CD4-positive, alpha-beta T cell (primary cell): Measurements from ENCODE around the gene STK35. TPM values are rescaled to one million over a fixed set of nuclear protein-coding genes. Genes with fewer than 3 reads are reported as not detected.

Experiments
- ATAC-seq: fragments of 200-7000 bp; cut with Tn5 transposase; one replicate; pipeline ENCODE4 v1.10.0; 2022; ENCODE audit warnings: mild to moderate bottlenecking; ENCODE audit not compliant: poor library complexity
- CTCF ChIA-PET: fragments of 350-600 bp; sonication (Branson Sonifier 250); formaldehyde crosslinking; loops from one replicate; lab custom pipeline; 2021; ENCODE audit warnings: antibody characterized with exemption, inconsistent platforms; lab: Charles Lee
- POLR2A ChIA-PET: fragments of 350-600 bp; sonication (Branson Sonifier 250); formaldehyde crosslinking; loops from one replicate; lab custom pipeline; 2021; ENCODE audit warnings: antibody characterized with exemption, inconsistent platforms; lab: Charles Lee
- DNase-seq, 14 experiments: peaks; one replicate each; pipeline ENCODE4 v3.0.0-alpha.2; 2013 to 2020; ENCODE audit warnings: mixed read lengths in 2 of 14
- H3K27ac ChIP-seq, 2 donors: one replicate each; pipeline versions ENCODE4 v1.5.1 to v1.7.0; 2013; ENCODE audit warnings: low read length in 2 of 2, low read depth in 1 of 2, mild to moderate bottlenecking in 1 of 2
- H3K27me3 ChIP-seq, 2 experiments: 1 replicate in 1 of 2; 2 replicates in 1 of 2; pipeline versions ENCODE4 v1.6.1 to v1.7.0; 2013; ENCODE audit warnings: low read length in 2 of 2, control low read depth in 1 of 2, mild to moderate bottlenecking in 1 of 2, moderate library complexity in 1 of 2; ENCODE audit not compliant: insufficient read depth in 2 of 2, control insufficient read depth in 1 of 2
- H3K36me3 ChIP-seq: one replicate; pipeline ENCODE4 v1.6.1; 2013; ENCODE audit warnings: low read length, control low read depth; ENCODE audit not compliant: insufficient read depth
- H3K4me1 ChIP-seq: one replicate; pipeline ENCODE4 v1.6.1; 2013; ENCODE audit warnings: low read length, control low read depth; ENCODE audit not compliant: insufficient read depth
- H3K4me3 ChIP-seq: one replicate; pipeline ENCODE4 v1.5.1; 2013; ENCODE audit warnings: mild to moderate bottlenecking, low read length, moderate library complexity
- H3K9me3 ChIP-seq, 2 experiments: 1 replicate in 1 of 2; 2 replicates in 1 of 2; pipeline versions ENCODE4 v1.6.1 to v1.7.0; 2013; ENCODE audit warnings: low read length in 2 of 2, mild to moderate bottlenecking in 2 of 2, control low read depth in 1 of 2, moderate library complexity in 1 of 2; ENCODE audit not compliant: control insufficient read depth in 1 of 2, insufficient read depth in 1 of 2
- H3K27ac Mint-ChIP-seq: one replicate; pipeline ENCODE4 v1.8.0; 2020; ENCODE audit warnings: mixed read lengths
- H3K27me3 Mint-ChIP-seq: one replicate; pipeline ENCODE4 v1.8.0; 2021; ENCODE audit warnings: mixed read lengths
- H3K36me3 Mint-ChIP-seq: one replicate; pipeline ENCODE4 v1.8.0; 2021; ENCODE audit warnings: low read depth, mixed read lengths
- H3K4me1 Mint-ChIP-seq: one replicate; pipeline ENCODE4 v1.8.0; 2021; ENCODE audit warnings: low read depth, mixed read lengths
- H3K4me3 Mint-ChIP-seq: one replicate; pipeline ENCODE4 v1.8.0; 2020; ENCODE audit warnings: mild to moderate bottlenecking, mixed read lengths
- H3K9me3 Mint-ChIP-seq: one replicate; pipeline ENCODE4 v1.8.0; 2020; ENCODE audit warnings: mixed read lengths
- intact Hi-C, 2 experiments: fragments of 100-400 bp; cut with DNase I in 1 of 2; cut with micrococcal nuclease in 1 of 2; formaldehyde crosslinking; loops; one replicate each; pipeline versions ENCODE4 v1.15.1 to v1.9.0; 2023 to 2025; cut with DNase I, micrococcal nuclease
- total RNA-seq, 174 experiments: library from RNA in 2 of 174; stranded (reverse) in 2 of 174; gene quantifications; one replicate each; pipeline ENCODE4 v1.2.3 and lab custom pipeline; 2021 to 2026
- TF ChIP-seq, protein P1 (sequence below): fragments of 200-600 bp; IDR thresholded peaks from one replicate; pipeline ENCODE4 v1.8.0; 2022; ENCODE audit warnings: antibody characterized with exemption, mild to moderate bottlenecking

The STK35 gene
- total RNA-seq, 2 experiments from 2014 or later, result 18.9 to 19.6 TPM

DNA sequence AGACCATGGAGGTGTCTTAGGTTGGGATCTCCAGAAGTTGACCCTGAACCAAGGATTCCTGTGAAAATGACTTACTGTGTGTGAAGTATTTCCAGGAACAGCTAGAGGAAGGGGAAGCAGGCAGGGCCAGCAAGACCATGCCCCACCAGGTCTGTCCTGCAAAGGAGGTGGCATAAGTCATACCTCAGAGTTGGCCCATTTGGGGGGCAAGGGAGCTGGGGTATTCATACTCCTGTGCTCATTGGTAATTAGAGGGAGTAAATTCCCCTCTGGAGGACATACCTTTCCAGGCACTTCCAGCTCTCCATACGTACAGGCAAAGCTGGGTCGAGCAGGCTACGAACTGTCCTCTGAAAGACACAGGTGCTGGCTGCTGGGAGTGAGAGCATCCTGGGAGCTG, 72.4 kb downstream of the STK35 start:
- CTCF ChIA-PET, result no interaction called here

DNA sequence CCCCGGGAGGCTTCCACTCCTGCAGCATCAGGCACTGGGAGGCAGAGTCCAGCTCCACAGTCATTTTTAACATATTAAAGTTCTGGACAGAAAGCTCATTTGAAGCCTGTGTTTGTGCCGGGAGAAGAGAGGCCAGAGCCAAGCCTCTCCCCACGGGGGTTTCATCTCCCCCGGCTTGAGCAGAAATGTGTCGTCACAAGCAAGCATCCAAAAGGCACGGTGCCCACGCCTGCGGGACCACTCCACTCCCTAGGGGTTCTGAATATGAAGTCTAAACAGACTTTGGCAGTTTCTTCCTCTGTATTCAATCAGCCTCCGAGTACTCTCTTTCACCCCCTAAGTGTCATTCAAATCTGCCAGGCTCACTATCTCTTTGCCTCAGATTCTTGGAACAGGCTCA, 75.3 kb downstream of the STK35 start:
- peaks cover 5% of the 10 kb centered on the region for H3K27me3 Mint-ChIP-seq
- intact Hi-C loops, result no loop called here
- H3K4me1 Mint-ChIP-seq, result peaks cover 4% of the 10 kb centered on the region
- no peaks in the 10 kb centered on the region for H3K9me3 Mint-ChIP-seq
- Histone ChIP-seq H3K9me3 (no peaks in the 10 kb centered on the region), H3K36me3 (no peaks in the 10 kb centered on the region), H3K27ac (no peak overlapping the region), H3K4me1 (peaks cover 5% of the 10 kb centered on the region), H3K27me3 (peaks cover 0 to 3% of the 10 kb centered on the region in 2 experiments), H3K4me3 (no peak overlapping the region)
- no peak overlapping the region for H3K27ac Mint-ChIP-seq
- CTCF ChIA-PET, result no interaction called here
- TF ChIP-seq, protein P1, sequence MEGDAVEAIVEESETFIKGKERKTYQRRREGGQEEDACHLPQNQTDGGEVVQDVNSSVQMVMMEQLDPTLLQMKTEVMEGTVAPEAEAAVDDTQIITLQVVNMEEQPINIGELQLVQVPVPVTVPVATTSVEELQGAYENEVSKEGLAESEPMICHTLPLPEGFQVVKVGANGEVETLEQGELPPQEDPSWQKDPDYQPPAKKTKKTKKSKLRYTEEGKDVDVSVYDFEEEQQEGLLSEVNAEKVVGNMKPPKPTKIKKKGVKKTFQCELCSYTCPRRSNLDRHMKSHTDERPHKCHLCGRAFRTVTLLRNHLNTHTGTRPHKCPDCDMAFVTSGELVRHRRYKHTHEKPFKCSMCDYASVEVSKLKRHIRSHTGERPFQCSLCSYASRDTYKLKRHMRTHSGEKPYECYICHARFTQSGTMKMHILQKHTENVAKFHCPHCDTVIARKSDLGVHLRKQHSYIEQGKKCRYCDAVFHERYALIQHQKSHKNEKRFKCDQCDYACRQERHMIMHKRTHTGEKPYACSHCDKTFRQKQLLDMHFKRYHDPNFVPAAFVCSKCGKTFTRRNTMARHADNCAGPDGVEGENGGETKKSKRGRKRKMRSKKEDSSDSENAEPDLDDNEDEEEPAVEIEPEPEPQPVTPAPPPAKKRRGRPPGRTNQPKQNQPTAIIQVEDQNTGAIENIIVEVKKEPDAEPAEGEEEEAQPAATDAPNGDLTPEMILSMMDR, result no peak
- no peak overlapping the region for H3K4me3 Mint-ChIP-seq
- POLR2A ChIA-PET, result no interaction called here
- no peaks in the 10 kb centered on the region for H3K36me3 Mint-ChIP-seq
- ATAC-seq (no peak), DNase-seq (no peak)

More for the DNA sequence above, 72.4 kb downstream of the STK35 start:
- no peaks in the 10 kb centered on the region for H3K9me3 ChIP-seq
- H3K27me3 Mint-ChIP-seq, result peaks cover 10% of the 10 kb centered on the region
- POLR2A ChIA-PET, result no interaction called here
- TF ChIP-seq, protein P1, result no peak
- no peak overlapping the region for H3K27ac ChIP-seq
- DNase-seq, result no peak
- intact Hi-C loops, result loop anchor here in 1 of 2 experiments (5.0 kb wide), 1 partner anchor 412 kb away; no protein-coding TSS in a partner anchor
- H3K27ac Mint-ChIP-seq, result no peak overlapping the region
- no peak overlapping the region for H3K4me3 Mint-ChIP-seq
- no peak overlapping the region for H3K4me3 ChIP-seq
- no peaks in the 10 kb centered on the region for H3K36me3 ChIP-seq
- ATAC-seq, result no peak
- H3K4me1 Mint-ChIP-seq, result peaks cover 4% of the 10 kb centered on the region
- peaks cover 5% of the 10 kb centered on the region for H3K4me1 ChIP-seq
- H3K27me3 ChIP-seq, result peaks cover 0 to 3% of the 10 kb centered on the region in 2 experiments
- H3K36me3 Mint-ChIP-seq, result no peaks in the 10 kb centered on the region
- no peaks in the 10 kb centered on the region for H3K9me3 Mint-ChIP-seq

DNA sequence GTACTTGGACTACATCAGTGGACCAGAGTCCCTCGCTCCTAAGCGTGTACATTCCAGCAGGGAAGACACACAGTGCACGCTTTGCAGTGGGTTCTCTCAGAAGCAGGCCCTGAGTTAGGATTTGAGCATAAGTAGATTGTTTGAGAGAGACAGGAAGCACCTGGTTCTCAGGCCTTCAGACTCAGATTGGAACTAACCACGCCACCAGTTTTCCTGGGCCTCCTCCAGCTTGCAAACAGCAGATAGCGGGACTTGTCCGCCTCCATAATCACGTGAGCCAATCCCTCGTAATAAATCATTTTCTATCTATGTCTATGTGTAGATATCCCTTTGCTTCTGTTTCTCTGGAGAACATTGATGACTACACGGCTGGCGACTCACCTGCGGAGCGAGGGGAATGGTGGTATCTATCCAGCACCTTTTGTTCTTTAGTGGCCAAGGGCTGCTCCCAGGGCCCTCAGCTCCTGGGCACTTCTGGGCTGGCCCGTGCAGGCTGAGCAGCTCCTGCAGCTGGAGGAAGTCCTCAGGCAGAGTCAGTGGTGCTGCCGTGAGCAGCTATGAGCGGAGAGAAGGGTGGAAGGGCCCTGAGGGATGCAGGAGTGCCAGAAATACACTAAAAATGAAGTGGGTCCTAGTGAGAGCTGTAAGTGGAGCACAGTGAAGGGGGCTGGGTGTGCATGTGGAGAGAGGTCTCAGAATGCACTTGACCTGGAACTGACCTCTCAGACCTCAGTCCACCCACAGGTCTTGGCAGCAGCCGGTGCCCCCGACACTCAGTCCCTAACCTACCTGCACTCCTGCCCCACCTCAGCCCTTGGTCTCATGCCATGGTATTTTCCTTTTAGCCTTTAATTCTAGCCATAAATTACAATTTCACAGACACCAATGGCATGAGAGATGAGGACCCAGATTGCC, 76.9 kb downstream of the STK35 start:
- POLR2A ChIA-PET, result no interaction called here
- no peaks in the 10 kb centered on the region for H3K4me1 Mint-ChIP-seq
- H3K4me3 ChIP-seq, result no peak overlapping the region
- no peak overlapping the region for H3K27ac ChIP-seq
- H3K9me3 Mint-ChIP-seq, result no peaks in the 10 kb centered on the region
- CTCF ChIA-PET, result no interaction called here
- H3K4me3 Mint-ChIP-seq, result no peak overlapping the region
- intact Hi-C loops, result no loop called here
- no peak overlapping the region for H3K27ac Mint-ChIP-seq
- H3K36me3 Mint-ChIP-seq, result no peaks in the 10 kb centered on the region
- ATAC-seq (no peak), DNase-seq (no peak)
- no peaks in the 10 kb centered on the region for H3K36me3 ChIP-seq
- H3K27me3 Mint-ChIP-seq, result no peaks in the 10 kb centered on the region
- H3K9me3 ChIP-seq, result no peaks in the 10 kb centered on the region
- TF ChIP-seq, protein P1, result no peak
- H3K27me3 ChIP-seq, result no peaks in the 10 kb centered on the region
- H3K4me1 ChIP-seq, result no peaks in the 10 kb centered on the region
